ENCODE measurements around the gene CCDC82. TPM values are rescaled to one million over a fixed set of nuclear protein-coding genes. Genes with fewer than 3 reads are reported as not detected.

The CCDC82 gene
- total and polyA plus RNA-seq, 12 donors, result 4.7 to 48.1 (median 16.5) TPM

DNA sequence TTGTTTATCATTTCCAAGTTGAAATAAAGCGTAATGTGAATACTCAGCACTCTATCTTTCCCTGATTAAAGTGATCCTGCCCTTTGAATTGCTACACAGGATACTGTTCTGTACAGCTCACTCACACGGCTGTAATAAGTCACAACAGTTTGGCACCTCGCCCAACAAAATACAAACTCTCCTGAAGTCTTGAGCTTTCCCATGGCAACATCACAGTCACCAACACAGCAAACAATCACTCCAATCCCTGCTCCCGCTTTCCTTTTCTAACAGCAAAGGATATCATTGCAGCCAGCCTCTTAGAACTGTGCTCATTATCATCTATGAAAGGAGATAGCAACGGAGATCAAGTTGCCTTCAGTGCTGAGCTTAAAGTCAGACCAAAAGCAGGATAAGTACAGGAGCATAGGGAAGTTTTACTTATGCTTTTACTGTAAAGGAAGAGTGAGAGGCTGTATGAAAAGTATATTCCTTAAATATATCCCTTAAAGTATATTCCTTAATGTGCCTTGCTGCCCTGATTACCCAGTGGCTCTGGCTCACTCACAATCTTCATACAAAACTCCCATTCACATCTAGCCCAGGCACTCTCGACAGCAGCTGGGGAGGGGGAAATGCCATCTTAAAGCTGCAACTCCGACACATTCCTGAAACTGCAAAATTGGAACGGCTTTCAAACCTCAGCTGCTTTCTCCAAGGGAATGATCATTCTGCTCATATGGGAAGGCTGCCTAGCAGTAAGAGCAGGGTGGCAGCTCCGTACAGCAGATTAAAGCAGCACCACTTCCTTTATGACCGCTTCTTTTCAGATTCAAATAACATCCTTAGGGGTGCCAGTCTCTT is 82.6 kb downstream of the CCDC82 start:
- intact Hi-C loops (cut with DNase I), result no loop called here
- Histone ChIP-seq H3K27ac (peak overlapping the region; percentile 4 to 83 (median 65)), H3K4me3 (peak overlapping the region in 1 of 4 donors; percentile 30), H3K4me1 (replicated peaks in 1 of 2) (peaks cover 27 to 47% of the 10 kb centered on the region in 2 donors), H3K27me3 (no peaks in the 10 kb centered on the region), H3K9me3 (replicated peaks in 1 of 3) (no peaks in the 10 kb centered on the region), H3K36me3 (replicated peaks in 1 of 2) (no peaks in the 10 kb centered on the region)
- DNase-seq, result peak; percentile 82 to 97 (median 95)
- TF ChIP-seq, protein P1, sequence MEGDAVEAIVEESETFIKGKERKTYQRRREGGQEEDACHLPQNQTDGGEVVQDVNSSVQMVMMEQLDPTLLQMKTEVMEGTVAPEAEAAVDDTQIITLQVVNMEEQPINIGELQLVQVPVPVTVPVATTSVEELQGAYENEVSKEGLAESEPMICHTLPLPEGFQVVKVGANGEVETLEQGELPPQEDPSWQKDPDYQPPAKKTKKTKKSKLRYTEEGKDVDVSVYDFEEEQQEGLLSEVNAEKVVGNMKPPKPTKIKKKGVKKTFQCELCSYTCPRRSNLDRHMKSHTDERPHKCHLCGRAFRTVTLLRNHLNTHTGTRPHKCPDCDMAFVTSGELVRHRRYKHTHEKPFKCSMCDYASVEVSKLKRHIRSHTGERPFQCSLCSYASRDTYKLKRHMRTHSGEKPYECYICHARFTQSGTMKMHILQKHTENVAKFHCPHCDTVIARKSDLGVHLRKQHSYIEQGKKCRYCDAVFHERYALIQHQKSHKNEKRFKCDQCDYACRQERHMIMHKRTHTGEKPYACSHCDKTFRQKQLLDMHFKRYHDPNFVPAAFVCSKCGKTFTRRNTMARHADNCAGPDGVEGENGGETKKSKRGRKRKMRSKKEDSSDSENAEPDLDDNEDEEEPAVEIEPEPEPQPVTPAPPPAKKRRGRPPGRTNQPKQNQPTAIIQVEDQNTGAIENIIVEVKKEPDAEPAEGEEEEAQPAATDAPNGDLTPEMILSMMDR (IDR thresholded peaks at IDR 0.05), result no peak
- peak in 1 of 2 donors; percentile 64 for TF ChIP-seq POLR2A (IDR thresholded peaks at IDR 0.05)
- WGBS, 4 donors, result 8 to 14% (median 12%) methylated on average over 9 to 10 of the region's 10 CpGs

DNA sequence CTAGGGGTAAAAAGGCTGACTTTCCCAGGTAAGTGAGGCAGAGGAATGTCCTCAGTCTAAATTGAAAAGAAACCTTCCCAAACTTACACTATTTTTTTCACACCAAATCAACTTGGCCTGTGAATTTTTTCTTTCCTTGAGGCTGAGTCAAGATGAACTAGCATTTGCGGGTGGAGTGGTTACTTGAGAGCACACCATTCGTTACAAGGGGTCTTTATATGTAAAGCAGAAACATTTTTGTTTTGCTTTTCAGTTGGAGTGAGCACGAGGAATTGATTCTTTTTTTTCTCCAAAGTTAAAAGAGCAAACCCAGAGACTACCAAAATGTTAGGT is 83.1 kb downstream of the CCDC82 start:
- intact Hi-C loops (cut with DNase I), result no loop called here
- H3K27me3 ChIP-seq, result no peaks in the 10 kb centered on the region
- no peaks in the 10 kb centered on the region for H3K36me3 ChIP-seq (replicated peaks in 1 of 2)
- 9 to 20% (median 12%) methylated on average over 3 of the region's 3 CpGs for WGBS, 4 donors
- no peak for DNase-seq
- H3K4me1 ChIP-seq (replicated peaks in 1 of 2), result peaks cover 27 to 47% of the 10 kb centered on the region in 2 donors
- H3K4me3 ChIP-seq, result no peak overlapping the region
- peak overlapping the region in 4 of 5 donors; percentile 54 to 83 (median 72) for H3K27ac ChIP-seq
- TF ChIP-seq, protein P1 (IDR thresholded peaks at IDR 0.05), result no peak
- no peak for TF ChIP-seq POLR2A (IDR thresholded peaks at IDR 0.05)
- H3K9me3 ChIP-seq (replicated peaks in 1 of 3), result no peaks in the 10 kb centered on the region

DNA sequence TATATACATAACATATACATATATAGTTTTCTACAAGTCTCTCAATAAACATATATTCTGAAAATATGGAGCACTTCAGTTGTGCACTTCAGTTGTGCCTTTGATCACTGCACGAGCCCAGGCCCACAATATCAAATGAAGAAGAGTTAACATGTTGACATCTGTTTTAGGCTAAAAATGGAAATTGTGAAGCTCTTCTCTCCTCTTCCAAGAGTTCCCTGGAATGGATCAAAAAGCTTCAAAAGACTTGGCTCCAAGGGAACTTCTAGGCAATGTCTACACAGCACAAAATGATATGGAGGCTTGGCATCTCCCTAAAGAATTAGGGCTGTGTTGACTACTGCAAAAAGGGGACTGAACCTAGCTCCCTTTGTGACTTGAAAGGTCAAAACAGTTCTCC is 83.6 kb downstream of the CCDC82 start:
- WGBS, 4 donors, result 70 to 87% (median 79%) methylated on average over 1 of the region's 1 CpG
- DNase-seq, result no peak
- H3K36me3 ChIP-seq (replicated peaks in 1 of 2), result no peaks in the 10 kb centered on the region
- no peaks in the 10 kb centered on the region for H3K9me3 ChIP-seq (replicated peaks in 1 of 3)
- intact Hi-C loops (cut with DNase I), result no loop called here
- no peak overlapping the region for H3K4me3 ChIP-seq
- no peaks in the 10 kb centered on the region for H3K27me3 ChIP-seq
- peak overlapping the region in 3 of 5 donors; percentile 65 to 83 (median 80) for H3K27ac ChIP-seq
- H3K4me1 ChIP-seq (replicated peaks in 1 of 2), result peaks cover 27 to 46% of the 10 kb centered on the region in 2 donors
- TF ChIP-seq, protein P1 (IDR thresholded peaks at IDR 0.05), result no peak
- no peak for TF ChIP-seq POLR2A (IDR thresholded peaks at IDR 0.05)

DNA sequence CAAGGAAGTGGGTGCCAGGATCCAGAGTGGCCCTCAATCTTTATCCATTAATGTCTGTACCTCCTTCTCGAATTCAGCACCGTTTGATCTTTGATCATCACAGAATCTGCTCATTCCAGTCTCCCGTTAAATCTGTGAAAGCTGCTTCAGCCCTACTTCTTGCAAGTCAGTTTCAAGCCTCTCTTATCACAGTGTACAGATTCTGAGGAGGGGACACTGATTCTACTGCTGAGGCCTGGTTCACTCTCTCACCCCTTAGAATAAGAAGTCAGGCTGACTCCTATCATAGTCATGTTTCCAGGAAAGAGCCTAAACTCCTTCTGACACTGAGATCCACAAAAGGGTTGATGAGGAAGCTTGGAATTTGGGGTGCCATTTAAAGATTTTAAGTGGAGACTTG is 85.7 kb downstream of the CCDC82 start:
- Histone ChIP-seq H3K36me3 (replicated peaks in 1 of 2) (no peaks in the 10 kb centered on the region), H3K9me3 (replicated peaks in 1 of 3) (no peaks in the 10 kb centered on the region), H3K27me3 (no peaks in the 10 kb centered on the region), H3K27ac (no peak overlapping the region), H3K4me1 (replicated peaks in 1 of 2) (peaks cover 27 to 45% of the 10 kb centered on the region in 2 donors), H3K4me3 (no peak overlapping the region)
- intact Hi-C loops (cut with DNase I), result no loop called here
- WGBS, 4 donors, result 79 to 94% (median 85%) methylated on average over 3 of the region's 3 CpGs
- TF ChIP-seq, protein P1 (IDR thresholded peaks at IDR 0.05), result no peak
- no peak for TF ChIP-seq POLR2A (IDR thresholded peaks at IDR 0.05)
- no peak for DNase-seq
